ENCODE measurements around the gene SNRPD2.
"Not testable (repeated sequence)": the region's sequence is repeated elsewhere in the genome, so short reads cannot be mapped to it uniquely, and the experiment has no call there.

Gene SNRPD2

GRCh38 chr19:45691516-45692186, at the start of gene SNRPD2:
SNRPD2 (minus strand) TSS chr19:45691953; CDS start chr19:45691888, 65 bp downstream.
- DNase-seq (ENCODE audit: low read depth), result peak; percentile 93

- DNase-seq (ENCODE audit: low read depth), result no peak
Observed at GRCh38 chr19:45739498-45740439, 48.0 kb upstream of the SNRPD2 start.

- no peak for DNase-seq (ENCODE audit: low read depth)
Observed at GRCh38 chr19:45733160-45733810, 41.5 kb upstream of the SNRPD2 start, which contains the start of gene MEIOSIN. MEIOSIN (plus strand) TSS chr19:45733439; CDS start chr19:45735377, 1,938 bp downstream.

- DNase-seq (ENCODE audit: low read depth), result peak; percentile 94
Observed at GRCh38 chr19:45730368-45731288, 38.9 kb upstream of the SNRPD2 start, which contains the start of gene FBXO46. FBXO46 (minus strand) TSS chr19:45730896; CDS start chr19:45713495, 17,401 bp downstream.

- DNase-seq (ENCODE audit: low read depth), result no peak
Observed at GRCh38 chr19:45729800-45730290, 38.1 kb upstream of the SNRPD2 start.

GRCh38 chr19:45728683-45729082, 36.9 kb upstream of the SNRPD2 start:
- DNase-seq (ENCODE audit: low read depth), result not testable (repeated sequence)

- not testable (repeated sequence) for DNase-seq (ENCODE audit: low read depth)
Observed at GRCh38 chr19:45720065-45720464, 28.3 kb upstream of the SNRPD2 start.

- DNase-seq (ENCODE audit: low read depth), result no peak
Observed at GRCh38 chr19:45717983-45718650, 26.4 kb upstream of the SNRPD2 start.

- DNase-seq (ENCODE audit: low read depth), result peak; percentile 95
Observed at GRCh38 chr19:45717131-45717982, 25.6 kb upstream of the SNRPD2 start.

GRCh38 chr19:45716359-45717130, 24.8 kb upstream of the SNRPD2 start:
- DNase-seq (ENCODE audit: low read depth), result no peak

GRCh38 chr19:45715139-45715538, 23.4 kb upstream of the SNRPD2 start:
- no peak for DNase-seq (ENCODE audit: low read depth)

- no peak for DNase-seq (ENCODE audit: low read depth)
Observed at GRCh38 chr19:45713141-45713540, 21.4 kb upstream of the SNRPD2 start.

- no peak for DNase-seq (ENCODE audit: low read depth)
Observed at GRCh38 chr19:45712699-45713067, 20.9 kb upstream of the SNRPD2 start.

GRCh38 chr19:45711851-45712698, 20.3 kb upstream of the SNRPD2 start:
- DNase-seq (ENCODE audit: low read depth), result no peak

GRCh38 chr19:45710356-45711130, 18.8 kb upstream of the SNRPD2 start:
- no peak for DNase-seq (ENCODE audit: low read depth)

GRCh38 chr19:45705710-45706415, 14.1 kb upstream of the SNRPD2 start:
- DNase-seq (ENCODE audit: low read depth), result no peak

All from activated T-cell treated with anti-CD3 and anti-CD28 coated beads for 24 hours (primary cell).